Stomach (tissue), 9 donors: Measurements from ENCODE around the gene NIFK. TPM values are rescaled to one million over a fixed set of nuclear protein-coding genes. Genes with fewer than 3 reads are reported as not detected.

Source experiments
- DNase-seq, 2 donors: peaks; one replicate each; pipeline versions ENCODE4 v3.0.0 to v3.0.0-alpha.2; 2013 to 2019
- H3K27ac ChIP-seq, 5 donors: fragments of 200-600 bp in 4 of 5; sonication (generic) in 4 of 5; one replicate each; pipeline ENCODE4 v1.5.1; 2013 to 2019; ENCODE audit warnings: mild to moderate bottlenecking in 1 of 5, moderate library complexity in 1 of 5
- H3K27me3 ChIP-seq, 3 donors: fragments of 200-600 bp; sonication (generic); one replicate each; pipeline ENCODE4 v1.5.1; 2017 to 2019; ENCODE audit warnings: mixed run types in 1 of 3
- H3K36me3 ChIP-seq, 4 donors: fragments of 200-600 bp; sonication (generic); 1 replicate in 3 of 4; 2 replicates in 1 of 4; pipeline ENCODE4 v1.5.1; 2016 to 2019
- H3K4me1 ChIP-seq, 4 donors: fragments of 200-600 bp; sonication (generic); one replicate each; pipeline ENCODE4 v1.5.1; 2016 to 2019
- H3K4me3 ChIP-seq, 4 donors: fragments of 200-600 bp; sonication (generic) in 3 of 4; one replicate each; pipeline ENCODE4 v1.5.1; 2016 to 2019; ENCODE audit warnings: mild to moderate bottlenecking in 1 of 4
- H3K9me3 ChIP-seq, 4 donors: fragments of 200-600 bp; sonication (generic); one replicate each; pipeline ENCODE4 v1.5.1; 2016 to 2019
- EP300 ChIP-seq: sonication (generic); formaldehyde crosslinking; IDR thresholded peaks from one replicate; pipeline ENCODE4 v1.6.1; 2017; ENCODE audit warnings: antibody characterized with exemption
- POLR2A ChIP-seq, 4 donors: fragments of 450-650 bp; IDR thresholded peaks; one replicate each; pipeline ENCODE4 v1.6.1; 2016; ENCODE audit warnings: antibody characterized with exemption in 4 of 4, control low read depth in 2 of 4, mild to moderate bottlenecking in 1 of 4, moderate library complexity in 1 of 4
- POLR2AphosphoS5 ChIP-seq, 3 donors: sonication (generic); formaldehyde crosslinking; IDR thresholded peaks; one replicate each; pipeline ENCODE4 v1.6.1; 2016; ENCODE audit warnings: antibody characterized with exemption in 3 of 3
- WGBS, 5 donors: extraction: QIAGEN DNeasy Blood & Tissue Kit in 3 of 5; methylation state at CpG; one replicate each; pipeline versions ENCODE4 v1.1.5 to v1.1.7; 2013 to 2018; 5-methylcytosine and 5-hydroxymethylcytosine counted together
- intact Hi-C: fragments of 100-400 bp; cut with DNase I; formaldehyde crosslinking; loops from one replicate; pipeline ENCODE4 v1.15.1; 2023; ENCODE audit warnings: low total_unique reads
- polyA plus RNA-seq, 3 donors: library from polyadenylated mRNA; stranded (reverse); fragments of 200-250 nt; gene quantifications; one replicate each; pipeline ENCODE4 v1.2.3, GENCODE V29; 2013
- total RNA-seq, 5 donors: library from RNA; depleted of rRNA; stranded (reverse); fragments of >200 nt; gene quantifications; one replicate each; pipeline versions ENCODE4 v1.1.0 to v1.2.3, GENCODE V29; 2014 to 2016
- TF ChIP-seq, protein P1 (sequence below), 7 experiments: fragments of 450-650 bp in 4 of 7; fragments of 200-600 bp in 3 of 7; sonication (generic) in 3 of 7; IDR thresholded peaks; one replicate each; pipeline ENCODE4 v1.5.1; 2016 to 2019; ENCODE audit warnings: antibody characterized with exemption in 7 of 7, control low read depth in 2 of 7, mild to moderate bottlenecking in 1 of 7
- donor health status: healthy with polysubstance abuse.
- donor health status: Bipolar disorder and iron deficiency.
- donor health status: healthy.

Gene NIFK
- total and polyA plus RNA-seq, 8 donors = 13.6 to 58.0 (median 33.6) TPM

DNA sequence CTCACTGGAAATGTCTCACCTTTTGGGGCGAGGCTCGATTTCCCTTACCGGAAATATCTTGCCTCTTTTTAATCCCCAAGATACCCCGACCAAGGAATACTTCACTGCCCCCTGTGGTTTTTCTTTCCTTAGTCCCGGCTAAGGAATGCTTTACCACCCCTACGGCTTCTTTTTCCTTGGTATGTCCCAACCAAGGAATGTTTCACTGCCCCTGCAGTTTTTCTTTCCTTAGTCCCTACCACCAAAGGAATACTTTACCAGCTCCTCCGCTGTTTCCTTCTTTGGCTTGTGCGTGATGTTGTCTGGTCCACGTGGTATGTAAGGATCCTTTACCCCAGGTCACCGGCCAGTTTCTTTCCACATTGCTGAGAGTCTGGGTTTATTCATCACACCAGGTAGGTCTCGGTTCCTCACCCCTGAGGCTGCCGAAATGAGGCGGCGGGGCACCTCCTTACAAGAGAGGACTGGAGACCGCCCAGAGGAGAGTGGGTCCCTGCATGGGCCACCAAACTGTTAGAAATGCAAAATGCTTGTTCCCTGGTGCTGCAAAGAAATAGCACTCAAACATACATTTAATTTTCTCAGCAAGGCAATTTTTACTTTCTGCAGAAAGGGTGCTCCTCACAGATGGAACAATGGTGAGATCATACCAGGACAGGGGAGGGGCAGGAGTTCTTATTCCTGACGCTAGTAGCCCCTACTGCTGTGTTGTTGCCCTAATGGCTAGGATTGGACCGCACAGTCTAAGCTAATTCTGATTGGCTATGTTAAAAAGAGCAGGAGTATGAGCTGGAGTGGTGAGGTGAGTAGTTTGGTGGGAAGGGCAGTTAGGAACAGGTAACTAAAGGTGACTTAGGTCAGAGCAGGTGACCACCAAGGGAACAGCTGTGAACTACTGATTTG lies 54.0 kb downstream of the NIFK start:
- WGBS, 5 donors = 90 to 94% (median 92%) methylated on average over 17 of the region's 17 CpGs
- no peak for DNase-seq
- Histone ChIP-seq H3K4me1 (no peaks in the 10 kb centered on the region), H3K27me3 (no peaks in the 10 kb centered on the region), H3K9me3 (peaks cover 19 to 35% (median 33%) of the 10 kb centered on the region in 4 donors), H3K36me3 (no peaks in the 10 kb centered on the region), H3K4me3 (no peak overlapping the region), H3K27ac (no peak overlapping the region)
- intact Hi-C loops = no loop called here
- TF ChIP-seq EP300 (no peak), POLR2A (IDR thresholded peaks at IDR 0.05) (no peak), POLR2AphosphoS5 (IDR thresholded peaks at IDR 0.05) (no peak)
- TF ChIP-seq, protein P1, sequence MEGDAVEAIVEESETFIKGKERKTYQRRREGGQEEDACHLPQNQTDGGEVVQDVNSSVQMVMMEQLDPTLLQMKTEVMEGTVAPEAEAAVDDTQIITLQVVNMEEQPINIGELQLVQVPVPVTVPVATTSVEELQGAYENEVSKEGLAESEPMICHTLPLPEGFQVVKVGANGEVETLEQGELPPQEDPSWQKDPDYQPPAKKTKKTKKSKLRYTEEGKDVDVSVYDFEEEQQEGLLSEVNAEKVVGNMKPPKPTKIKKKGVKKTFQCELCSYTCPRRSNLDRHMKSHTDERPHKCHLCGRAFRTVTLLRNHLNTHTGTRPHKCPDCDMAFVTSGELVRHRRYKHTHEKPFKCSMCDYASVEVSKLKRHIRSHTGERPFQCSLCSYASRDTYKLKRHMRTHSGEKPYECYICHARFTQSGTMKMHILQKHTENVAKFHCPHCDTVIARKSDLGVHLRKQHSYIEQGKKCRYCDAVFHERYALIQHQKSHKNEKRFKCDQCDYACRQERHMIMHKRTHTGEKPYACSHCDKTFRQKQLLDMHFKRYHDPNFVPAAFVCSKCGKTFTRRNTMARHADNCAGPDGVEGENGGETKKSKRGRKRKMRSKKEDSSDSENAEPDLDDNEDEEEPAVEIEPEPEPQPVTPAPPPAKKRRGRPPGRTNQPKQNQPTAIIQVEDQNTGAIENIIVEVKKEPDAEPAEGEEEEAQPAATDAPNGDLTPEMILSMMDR (IDR thresholded peaks at IDR 0.05) = no peak

DNA sequence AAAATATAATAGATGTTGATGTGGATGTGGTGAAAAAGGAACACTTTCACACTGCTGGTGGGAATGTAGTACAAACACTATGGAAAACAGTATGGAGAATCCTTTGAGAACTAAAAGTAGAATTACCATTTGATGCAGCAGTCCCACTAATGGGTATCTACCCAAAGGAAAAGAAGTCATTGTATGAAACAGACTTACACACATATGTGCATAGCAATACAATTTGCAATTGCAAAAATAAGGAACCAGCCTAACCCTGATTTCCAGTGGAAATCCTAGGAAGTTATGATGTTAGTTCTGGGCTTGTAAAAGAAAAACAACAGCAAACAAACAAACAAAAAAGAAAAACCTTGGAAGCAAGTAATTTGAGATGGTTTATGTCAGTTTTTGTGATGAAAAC lies 58.8 kb downstream of the NIFK start:
- no peak for DNase-seq
- H3K27me3 ChIP-seq = no peaks in the 10 kb centered on the region
- intact Hi-C loops = no loop called here
- no peaks in the 10 kb centered on the region for H3K4me1 ChIP-seq
- H3K36me3 ChIP-seq = no peaks in the 10 kb centered on the region
- no peak overlapping the region for H3K27ac ChIP-seq
- H3K9me3 ChIP-seq = peaks cover 10 to 57% (median 38%) of the 10 kb centered on the region in 4 donors
- no peak overlapping the region for H3K4me3 ChIP-seq
- TF ChIP-seq POLR2A (IDR thresholded peaks at IDR 0.05) (no peak), POLR2AphosphoS5 (IDR thresholded peaks at IDR 0.05) (no peak), EP300 (no peak)
- TF ChIP-seq, protein P1 (IDR thresholded peaks at IDR 0.05) = no peak

Other genes starting within 250 kb of the NIFK start
- gene RNU4ATAC, start 206.0 kb downstream of the NIFK start, total RNA-seq = under 1 TPM in 1 of 5 donors, not detected in 4; under 0.01 TPM
- gene RNU4ATAC, start 206.0 kb downstream of the NIFK start, polyA plus RNA-seq = not detected
- 100 to 1,000 TPM in 2 of 5 donors, 10 to 100 TPM in 2, 1 to 10 TPM in 1; 8.1 to 188 (median 37.8) TPM for gene CLASP1, start 87.4 kb downstream of the NIFK start, total RNA-seq
- gene CLASP1, start 87.4 kb downstream of the NIFK start, polyA plus RNA-seq = 10 to 100 TPM in 1 of 3 donors, 1 to 10 TPM in 2; 5.7 to 13.0 (median 6.4) TPM
- 10 to 100 TPM; 11.0 to 63.5 (median 41.9) TPM for gene TSN, start 18.8 kb upstream of the NIFK start, total RNA-seq
- gene TSN, start 18.8 kb upstream of the NIFK start, polyA plus RNA-seq = 10 to 100 TPM; 18.1 to 20.2 (median 18.6) TPM